Thoracic aorta (tissue), 2 donors: ENCODE data around the gene CCSAP. TPM values are rescaled to one million over a fixed set of nuclear protein-coding genes. Genes with fewer than 3 reads are reported as not detected.

Source experiments
- ATAC-seq: fragments of 150-250 bp; one replicate; pipeline ENCODE4 v1.8.0; 2017; ENCODE audit warnings: low read depth; ENCODE audit not compliant: insufficient number of reproducible peaks, low FRiP score
- DNase-seq: peaks from one replicate; pipeline ENCODE4 v3.0.0-alpha.2; 2020; ENCODE audit warnings: low spot score
- H3K27ac ChIP-seq, 2 donors: fragments of 200-600 bp; sonication (generic); 1 replicate in 1 of 2; 2 replicates in 1 of 2; pipeline ENCODE4 v1.5.1; 2016; ENCODE audit warnings: mild to moderate bottlenecking in 2 of 2, moderate library complexity in 2 of 2
- H3K27me3 ChIP-seq: fragments of 200-600 bp; sonication (generic); replicated peaks from 2 replicates; pipeline ENCODE4 v1.6.0; 2016; ENCODE audit warnings: mild to moderate bottlenecking; ENCODE audit not compliant: insufficient read depth
- H3K36me3 ChIP-seq: fragments of 200-600 bp; sonication (generic); one replicate; pipeline ENCODE4 v1.5.1; 2016
- H3K4me1 ChIP-seq, 2 donors: fragments of 200-600 bp; sonication (generic); 1 replicate in 1 of 2; 2 replicates in 1 of 2; pipeline versions ENCODE4 v1.5.1 to v1.6.0; 2016; ENCODE audit warnings: low read depth in 2 of 2, mild to moderate bottlenecking in 1 of 2; ENCODE audit not compliant: control insufficient read depth in 1 of 2
- H3K4me3 ChIP-seq: fragments of 200-600 bp; sonication (generic); 2 replicates; pipeline ENCODE4 v1.5.1; 2016; ENCODE audit warnings: mild to moderate bottlenecking
- H3K9me3 ChIP-seq: fragments of 200-600 bp; sonication (generic); 2 replicates; pipeline ENCODE4 v1.5.1; 2016
- CTCF ChIP-seq: fragments of 200-600 bp; sonication (generic); IDR thresholded peaks from one replicate; pipeline ENCODE4 v1.5.1; 2019; ENCODE audit warnings: antibody characterized with exemption
- total RNA-seq, 2 donors: library from RNA; depleted of rRNA; stranded (reverse); fragments of >200 nt; gene quantifications; one replicate each; pipeline versions ENCODE4 v1.1.0 to v1.2.3, GENCODE V29; 2016

CCSAP gene
- total RNA-seq, 2 donors from 2014 or later = 3.8 to 5.6 TPM

- no peak for DNase-seq
- Histone ChIP-seq H3K4me3 (no peak overlapping the region), H3K36me3 (no peaks in the 10 kb centered on the region), H3K4me1 (peaks cover 0 to 5% of the 10 kb centered on the region in 2 donors), H3K27me3 (no peaks in the 10 kb centered on the region), H3K27ac (no peak overlapping the region), H3K9me3 (no peaks in the 10 kb centered on the region)
- no peak for ATAC-seq
- TF ChIP-seq CTCF = no peak
Observed at GRCh38 chr1:229288516-229288915, 54.3 kb downstream of the CCSAP start.

GRCh38 chr1:229287267-229287666 lies 55.6 kb downstream of the CCSAP start:
- Histone ChIP-seq H3K27me3 (no peaks in the 10 kb centered on the region), H3K27ac (no peak overlapping the region), H3K4me3 (no peak overlapping the region), H3K4me1 (peaks cover 0 to 10% of the 10 kb centered on the region in 2 donors), H3K36me3 (no peaks in the 10 kb centered on the region), H3K9me3 (no peaks in the 10 kb centered on the region)
- DNase-seq (no peak), ATAC-seq (no peak)
- no peak for TF ChIP-seq CTCF

GRCh38 chr1:229286099-229286766 lies 56.6 kb downstream of the CCSAP start:
- Histone ChIP-seq H3K9me3 (no peaks in the 10 kb centered on the region), H3K27ac (no peak overlapping the region), H3K27me3 (no peaks in the 10 kb centered on the region), H3K4me1 (peaks cover 0 to 10% of the 10 kb centered on the region in 2 donors), H3K36me3 (no peaks in the 10 kb centered on the region), H3K4me3 (no peak overlapping the region)
- TF ChIP-seq CTCF = no peak
- ATAC-seq (no peak), DNase-seq (no peak)

- DNase-seq = no peak
- no peaks in the 10 kb centered on the region for H3K36me3 ChIP-seq
- ATAC-seq = no peak
- no peaks in the 10 kb centered on the region for H3K27me3 ChIP-seq
- H3K9me3 ChIP-seq = no peaks in the 10 kb centered on the region
- H3K4me3 ChIP-seq = no peak overlapping the region
- peaks cover 5 to 17% of the 10 kb centered on the region in 2 donors for H3K4me1 ChIP-seq
- no peak for TF ChIP-seq CTCF
- H3K27ac ChIP-seq = no peak overlapping the region
Observed at GRCh38 chr1:229285440-229285839, 57.4 kb downstream of the CCSAP start.

GRCh38 chr1:229284887-229285286 lies 58.0 kb downstream of the CCSAP start:
- Histone ChIP-seq H3K4me3 (no peak overlapping the region), H3K27ac (no peak overlapping the region), H3K36me3 (no peaks in the 10 kb centered on the region), H3K27me3 (no peaks in the 10 kb centered on the region), H3K4me1 (peaks cover 5 to 20% of the 10 kb centered on the region in 2 donors), H3K9me3 (no peaks in the 10 kb centered on the region)
- ATAC-seq = no peak
- TF ChIP-seq CTCF = no peak
- no peak for DNase-seq
